ENCODE results near the gene ACOT11.
"Not testable (repeated sequence)": the region's sequence is repeated elsewhere in the genome, so short reads cannot be mapped to it uniquely, and the experiment has no call there.

The ACOT11 gene

DNA sequence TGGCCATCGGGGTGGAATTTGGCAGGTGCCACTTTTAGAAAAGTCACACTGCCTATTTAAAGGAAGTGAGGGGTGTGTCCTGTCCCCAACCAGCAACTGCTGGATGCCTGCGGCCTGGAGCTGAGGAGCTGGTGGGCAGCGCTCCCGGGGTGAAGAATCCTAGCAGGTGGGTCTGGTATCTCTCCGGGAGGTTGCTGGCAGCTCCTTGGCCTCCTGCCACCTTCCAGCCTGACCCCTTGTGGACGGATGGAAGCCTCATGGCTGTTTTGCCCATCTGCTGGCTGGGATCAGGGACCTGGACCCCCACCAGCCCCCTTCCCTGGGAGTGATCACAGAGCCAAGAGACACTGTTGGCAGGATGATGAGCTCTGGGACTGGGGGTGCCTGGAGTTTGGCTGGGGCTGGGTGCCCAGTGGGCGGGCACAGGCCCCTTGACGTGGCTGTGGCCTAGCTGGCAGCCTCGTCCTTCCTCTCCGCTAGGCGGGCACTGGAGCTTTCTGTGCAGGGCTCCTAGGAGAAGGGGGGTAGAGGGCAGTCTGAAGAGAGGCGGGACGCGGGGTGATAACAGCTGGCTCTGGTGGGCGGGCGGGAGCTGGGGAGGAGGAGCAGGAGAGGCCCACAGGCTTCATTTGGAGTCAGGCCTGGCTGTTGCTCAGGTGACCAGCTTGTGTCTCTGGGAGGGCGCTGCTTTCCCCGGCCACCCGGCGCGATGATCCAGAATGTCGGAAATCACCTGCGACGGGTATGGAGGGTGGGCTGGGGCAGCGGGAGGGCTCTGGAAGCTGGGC is at the start of gene ACOT11:
Gene ACOT11, plus strand, starts transcription at position 628 of the 788 bp plus-strand sequence. Its CDS starts 82 bp downstream, at position 710.
- DNase-seq (ENCODE audit: low read depth in 1 of 2, low spot score in 1 of 2): no peak

DNA sequence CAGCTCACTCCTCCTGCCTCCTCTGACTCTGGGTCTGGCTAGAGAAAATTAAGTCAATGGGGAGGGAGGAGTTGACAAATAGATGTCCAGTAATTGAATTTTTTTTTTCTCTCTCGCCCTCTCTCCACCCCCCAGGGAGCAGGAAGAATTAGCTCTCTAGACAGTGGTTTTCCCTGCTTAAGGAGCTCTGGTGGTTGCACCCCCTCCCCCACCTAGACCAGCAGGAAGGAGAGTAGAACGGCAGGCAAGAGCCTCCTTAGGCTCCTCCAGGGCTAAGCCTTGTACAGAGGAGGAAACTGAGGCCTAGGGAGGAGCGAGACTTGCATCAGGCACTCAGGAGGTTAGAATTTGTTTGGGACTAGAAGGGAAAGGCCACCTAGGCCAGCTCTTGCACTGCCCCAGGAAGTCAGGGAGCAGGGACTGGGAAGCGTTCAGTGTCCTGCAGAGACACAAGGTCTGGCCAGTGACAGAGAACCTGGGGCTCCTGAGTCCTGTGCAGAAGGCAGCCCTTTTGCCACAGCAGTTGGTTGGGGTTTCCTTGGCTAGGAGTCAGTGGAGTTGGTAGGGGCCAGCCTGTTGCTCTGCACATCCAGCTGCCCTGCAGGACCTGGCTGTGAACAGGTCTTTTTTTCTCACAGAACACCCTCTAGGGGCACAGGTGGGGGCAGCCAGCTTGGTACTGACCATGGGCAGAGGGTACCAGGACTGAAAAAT is 49.5 kb upstream of the ACOT11 start:
- no peak for DNase-seq (ENCODE audit: low read depth in 1 of 2, low spot score in 1 of 2)

DNA sequence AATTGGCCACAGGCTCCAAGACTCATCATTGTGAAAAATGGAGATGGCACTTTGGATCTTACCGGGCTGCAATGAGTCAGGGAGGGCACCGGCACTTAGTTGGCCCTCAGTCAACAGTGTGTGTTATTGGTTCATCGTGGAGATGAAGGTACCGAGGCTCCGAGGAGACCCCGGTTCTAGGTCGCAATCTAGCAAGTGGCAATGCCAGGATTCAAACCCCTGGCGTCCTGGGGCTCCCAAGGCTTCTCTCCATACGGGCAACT is 49.0 kb upstream of the ACOT11 start:
- no peak for DNase-seq (ENCODE audit: low read depth in 1 of 2, low spot score in 1 of 2)

DNA sequence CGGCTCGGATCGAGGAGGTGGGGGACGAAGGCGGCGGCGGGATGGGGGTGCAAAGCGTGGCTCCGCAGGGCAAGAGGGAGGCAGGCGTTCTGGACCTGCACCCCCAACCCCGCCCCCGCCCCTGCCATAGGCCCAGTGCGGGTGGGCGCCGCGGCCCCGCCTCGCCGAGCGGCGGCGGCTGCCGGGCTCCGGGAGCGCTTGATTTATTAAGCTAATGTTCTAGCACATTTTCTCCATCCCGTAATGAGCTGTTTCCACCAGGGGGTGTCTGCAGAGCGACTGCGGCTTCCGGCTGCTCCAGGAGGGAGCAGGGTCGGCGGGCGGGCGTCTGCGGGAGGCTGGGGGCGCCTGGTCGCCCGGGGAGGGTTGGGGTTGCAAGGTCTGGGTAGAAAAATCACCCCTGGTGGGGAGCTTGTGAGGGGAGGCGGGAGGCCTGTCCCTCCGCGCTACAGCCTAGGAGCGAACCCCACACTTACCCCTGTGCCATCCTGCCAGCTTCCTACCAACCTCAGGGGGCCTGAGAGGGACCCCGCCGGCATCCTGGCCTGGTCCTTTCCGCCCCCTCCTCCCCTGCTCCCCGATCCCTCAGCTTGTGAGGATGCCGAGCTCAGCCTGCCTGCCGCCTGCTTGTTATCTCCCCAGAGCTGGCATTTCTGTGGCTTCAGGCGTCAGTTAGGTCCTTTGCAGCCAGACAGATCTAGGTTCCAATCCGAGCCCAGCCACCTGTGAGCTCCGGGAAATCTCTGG is 48.5 kb upstream of the ACOT11 start:
- DNase-seq (ENCODE audit: low read depth in 1 of 2, low spot score in 1 of 2): no peak

DNA sequence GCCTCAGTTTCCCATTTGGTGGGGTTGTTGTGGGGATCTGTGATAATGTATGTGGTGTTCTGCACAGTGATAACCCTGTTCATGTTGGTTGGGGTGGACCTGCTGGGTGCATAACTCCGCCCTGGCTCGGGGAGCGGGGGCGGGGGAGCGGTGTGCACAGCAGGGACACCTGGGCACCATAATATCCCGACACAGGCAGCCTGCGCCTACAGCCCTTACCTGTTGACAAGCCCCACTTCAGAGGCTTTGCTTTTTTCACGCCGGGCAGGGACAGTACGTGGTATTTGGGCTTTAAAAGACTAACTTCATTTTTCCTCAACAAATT is 48.0 kb upstream of the ACOT11 start:
- DNase-seq (ENCODE audit: low read depth in 1 of 2, low spot score in 1 of 2): no peak

DNA sequence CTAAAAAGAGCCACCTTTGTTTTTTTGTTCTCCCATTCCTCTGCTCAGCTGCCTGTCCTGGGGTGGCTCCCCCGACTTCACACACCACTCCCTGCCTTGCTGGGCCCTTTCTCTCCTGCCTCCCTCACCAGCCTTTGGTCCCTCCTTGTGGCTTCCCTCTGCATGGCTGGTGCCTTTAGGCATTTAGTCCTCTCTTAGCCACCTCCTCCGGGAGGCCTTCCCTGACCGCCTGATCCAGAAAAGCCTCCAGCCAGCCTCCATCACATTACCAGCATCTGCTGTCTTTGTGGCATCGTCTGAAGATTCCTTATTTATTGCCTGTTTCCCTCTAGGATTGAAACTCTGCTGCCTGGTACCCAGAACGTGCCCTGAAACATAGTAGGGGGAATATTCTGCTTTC is 46.2 kb upstream of the ACOT11 start:
- DNase-seq (ENCODE audit: low read depth in 1 of 2, low spot score in 1 of 2): no peak

DNA sequence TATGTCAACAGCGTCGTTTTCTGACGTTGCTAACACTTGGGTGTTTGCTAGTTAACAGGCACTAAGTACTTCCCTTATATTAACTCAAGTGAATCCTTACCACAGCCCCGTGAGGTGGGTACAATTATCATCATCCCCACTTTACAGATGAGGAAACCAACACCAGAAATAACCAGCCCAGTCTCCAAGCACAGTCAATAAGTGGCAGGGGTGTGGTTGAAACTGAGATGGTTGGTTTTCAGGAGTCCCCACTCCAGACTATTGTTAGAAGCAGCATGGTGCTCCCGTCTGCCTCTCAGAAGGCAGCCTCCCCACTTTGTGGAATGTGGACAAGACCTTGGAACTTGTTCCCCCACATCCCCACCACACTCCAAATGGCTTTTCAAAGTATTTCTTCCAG is 45.7 kb upstream of the ACOT11 start:
- DNase-seq (ENCODE audit: low read depth in 1 of 2, low spot score in 1 of 2): no peak

DNA sequence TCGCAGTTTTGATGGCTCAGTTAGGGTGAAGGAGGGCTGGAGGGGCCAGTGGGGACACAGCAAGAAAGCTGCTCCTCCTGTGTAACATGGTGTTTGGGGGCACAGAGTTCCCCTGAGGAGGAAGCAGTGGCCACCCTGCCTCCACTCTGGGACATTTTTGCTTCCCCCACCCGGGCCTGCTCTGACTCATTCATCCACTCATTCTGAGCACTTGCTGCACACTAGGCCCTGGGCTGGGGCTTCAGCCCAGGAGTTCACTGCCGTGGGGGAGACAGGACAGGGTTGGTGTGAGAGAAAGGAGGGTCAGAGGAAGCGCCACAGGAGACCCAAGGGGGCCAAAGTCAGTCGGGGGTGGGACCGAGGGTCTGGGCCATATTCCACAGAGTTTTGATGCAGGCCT is 41.4 kb upstream of the ACOT11 start:
- no peak for DNase-seq (ENCODE audit: low read depth in 1 of 2, low spot score in 1 of 2)

DNA sequence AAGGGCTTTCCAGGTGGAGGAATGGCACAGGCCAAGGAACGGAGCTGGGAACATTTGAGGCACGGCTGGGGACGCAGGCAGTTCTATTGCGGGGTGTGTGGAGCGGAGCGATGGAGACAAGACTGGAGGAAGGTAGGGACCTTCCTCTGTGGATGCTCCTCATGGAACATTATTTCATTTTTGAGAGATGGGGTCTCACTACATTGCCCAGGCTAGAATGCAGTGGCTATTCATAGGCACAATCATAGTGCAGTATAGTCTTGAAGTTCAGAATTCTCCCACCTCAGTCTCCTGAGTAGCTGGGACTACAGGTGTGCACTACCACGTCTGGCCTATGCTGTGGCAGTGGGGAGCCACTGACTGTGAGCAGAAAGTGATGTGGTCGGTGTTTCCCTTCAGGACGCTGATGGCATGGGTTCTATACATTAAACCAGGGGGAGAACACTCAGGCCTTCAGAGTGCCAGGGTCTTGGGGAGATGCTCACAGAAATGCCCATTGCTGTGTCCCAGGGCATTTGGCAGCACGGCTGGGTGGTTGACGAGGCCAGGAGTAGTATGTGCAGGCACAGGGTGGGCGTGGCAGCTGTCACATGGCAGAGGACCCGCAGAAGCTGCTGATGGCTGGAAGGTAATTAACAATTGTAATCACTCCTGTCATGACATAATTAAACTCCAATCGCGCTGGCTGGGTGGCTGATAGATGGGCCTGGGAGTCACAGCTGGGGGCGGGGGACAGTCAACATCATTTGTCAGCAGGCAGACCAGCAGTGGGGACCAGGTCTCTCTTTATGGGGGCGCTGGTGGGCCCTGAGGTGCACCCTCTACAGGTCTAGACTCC is 40.8 kb upstream of the ACOT11 start:
- no peak for DNase-seq (ENCODE audit: low read depth in 1 of 2, low spot score in 1 of 2)

DNA sequence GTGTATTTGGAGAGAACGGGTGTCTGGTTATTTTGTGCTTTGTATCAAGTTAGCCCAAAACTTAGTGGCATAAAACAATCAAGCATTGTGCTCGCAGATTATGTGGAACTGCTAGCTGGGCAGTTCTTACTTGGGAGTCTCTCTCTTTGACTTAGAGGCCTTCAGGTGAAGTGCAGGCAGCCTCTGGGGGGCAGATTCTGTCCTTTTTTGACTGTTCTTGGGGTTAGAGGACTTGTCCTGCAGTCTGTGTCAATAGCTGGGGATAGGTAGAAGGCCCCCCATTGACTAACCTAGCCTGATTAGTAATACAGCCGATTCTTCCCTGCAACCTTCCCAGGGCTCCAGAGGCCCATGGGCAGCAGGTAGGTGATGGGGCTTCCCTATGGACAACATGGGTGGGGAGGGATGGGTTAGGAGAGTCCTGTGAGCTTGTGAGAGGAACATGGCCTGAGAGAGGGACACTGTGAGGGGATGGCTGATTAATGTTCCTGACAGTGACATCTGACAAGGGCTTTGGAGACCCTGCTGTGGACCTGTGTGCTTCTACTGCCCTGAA is 37.2 kb upstream of the ACOT11 start:
- DNase-seq (ENCODE audit: low read depth in 1 of 2, low spot score in 1 of 2): no peak

DNA sequence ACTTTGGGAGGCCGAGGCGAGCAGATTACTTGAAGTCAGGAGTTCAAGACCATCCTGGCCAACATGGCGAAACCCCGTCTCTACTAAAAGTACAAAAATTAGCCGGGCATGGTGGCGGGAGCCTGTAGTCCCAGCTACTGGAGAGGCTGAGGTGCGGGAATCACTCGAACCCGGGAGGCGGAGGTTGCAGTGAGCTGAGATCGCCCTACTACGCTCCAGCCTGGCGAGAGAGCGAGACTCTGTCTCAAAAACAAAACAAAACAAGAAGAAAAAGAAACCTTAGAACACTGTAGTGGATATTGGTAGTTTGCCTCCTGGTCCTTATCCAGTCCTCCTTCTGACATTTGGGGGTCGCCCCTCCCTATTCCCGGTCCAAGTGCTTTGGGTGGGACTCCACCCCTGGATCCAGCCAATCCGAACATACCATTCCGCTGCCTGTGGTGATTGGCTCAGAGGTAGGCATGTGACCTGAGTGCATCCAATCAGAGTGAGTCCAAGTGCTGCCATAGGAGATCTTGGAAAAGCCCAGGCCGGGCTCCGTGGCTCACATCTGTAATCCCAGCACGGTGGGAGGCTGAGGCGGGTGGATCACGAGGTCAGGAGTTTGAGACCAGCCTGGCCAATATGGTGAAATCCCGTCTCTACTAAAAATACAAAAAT is 34.0 kb upstream of the ACOT11 start:
- not testable (repeated sequence) for DNase-seq (ENCODE audit: low read depth in 1 of 2, low spot score in 1 of 2)

DNA sequence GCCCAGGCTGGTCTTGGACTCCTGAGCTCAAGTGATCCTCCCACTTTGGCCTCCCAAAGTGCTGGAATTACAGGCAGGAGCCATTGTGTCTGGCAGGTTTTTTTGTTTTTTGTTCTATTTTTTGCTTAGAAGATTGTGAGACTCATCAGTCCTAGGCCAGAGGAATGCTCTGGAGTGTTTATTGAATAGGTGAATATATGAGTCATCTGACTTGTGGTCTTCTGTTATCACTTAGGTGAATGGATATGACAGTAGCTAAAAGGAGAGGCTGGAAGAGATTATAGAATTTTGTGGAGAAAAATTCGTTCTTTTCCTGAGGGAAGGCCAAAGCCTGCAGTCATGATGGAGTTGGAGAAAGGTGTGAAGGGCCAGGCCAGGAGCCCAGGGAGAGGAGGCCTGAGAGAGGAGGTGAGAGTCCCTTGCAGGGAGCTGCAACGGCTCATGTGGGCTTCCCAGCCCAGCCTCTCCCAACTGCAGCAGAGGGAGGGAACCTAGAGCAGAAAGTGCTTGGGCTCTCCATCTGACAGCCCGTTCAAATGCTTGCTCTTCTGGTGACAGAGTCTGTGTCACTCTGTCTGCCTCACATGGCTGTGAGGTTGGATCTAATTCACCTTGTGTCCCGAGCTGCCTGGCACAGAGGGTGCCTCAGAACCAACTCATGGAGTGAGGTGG is 31.6 kb upstream of the ACOT11 start:
- no peak for DNase-seq (ENCODE audit: low read depth in 1 of 2, low spot score in 1 of 2)

DNA sequence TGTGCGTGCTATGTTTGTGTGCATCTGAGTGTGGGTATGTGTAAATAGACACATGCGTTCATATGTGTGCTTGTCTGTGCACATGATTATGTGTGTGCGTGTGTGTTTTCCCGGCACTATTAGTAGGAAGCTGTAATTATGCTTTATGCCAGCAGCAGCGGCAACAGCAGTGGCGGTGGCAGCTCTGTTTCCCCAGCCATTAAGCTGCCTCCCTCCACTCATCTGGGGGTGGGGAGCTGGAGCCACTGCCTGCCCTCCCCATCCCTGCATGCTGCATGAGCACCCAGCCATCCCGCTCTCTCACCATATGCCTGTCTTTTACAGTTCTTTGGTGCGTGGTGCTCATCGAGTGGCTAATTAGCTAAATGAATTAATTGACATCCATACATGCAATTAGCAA is 30.5 kb upstream of the ACOT11 start:
- DNase-seq (ENCODE audit: low read depth in 1 of 2, low spot score in 1 of 2): no peak

DNA sequence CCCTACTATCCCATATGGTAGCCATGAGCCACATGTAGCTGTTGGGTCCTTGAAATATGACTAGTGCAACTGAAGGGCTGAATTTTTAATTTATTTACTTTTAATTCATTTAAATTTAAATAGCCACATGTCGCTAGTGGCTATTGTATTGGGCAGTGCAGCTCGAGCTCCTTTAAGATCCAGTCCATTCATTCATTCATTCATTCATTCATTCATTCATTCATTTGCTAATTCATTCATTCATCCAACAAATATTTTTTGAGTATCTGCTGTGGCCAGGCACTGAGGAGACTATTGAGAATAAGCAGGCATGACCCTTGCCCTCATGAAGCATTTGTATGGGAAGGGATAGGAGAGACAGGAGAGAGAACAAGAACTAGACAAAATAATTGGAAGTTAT is 29.5 kb upstream of the ACOT11 start:
- no peak for DNase-seq (ENCODE audit: low read depth in 1 of 2, low spot score in 1 of 2)

DNA sequence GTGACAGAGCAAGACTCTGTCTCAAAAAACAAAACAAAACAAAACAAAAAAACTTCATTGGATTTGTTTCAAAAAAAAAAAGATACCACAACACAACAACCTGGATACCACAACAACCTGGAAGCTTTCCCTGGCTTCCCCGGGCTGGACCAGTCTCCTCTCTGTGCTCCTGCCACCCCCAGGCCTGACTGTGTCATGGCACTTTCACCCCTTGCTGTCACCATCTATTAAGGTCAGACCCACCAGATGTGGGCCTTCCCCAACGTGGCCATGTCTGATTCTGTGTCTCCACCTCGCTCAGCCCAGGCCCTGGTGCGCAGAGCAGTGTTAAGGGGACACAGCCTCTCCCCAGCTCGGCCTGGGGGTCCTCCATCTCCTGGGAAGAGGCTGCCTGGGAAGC is 28.3 kb upstream of the ACOT11 start:
- DNase-seq (ENCODE audit: low read depth in 1 of 2, low spot score in 1 of 2): no peak

DNA sequence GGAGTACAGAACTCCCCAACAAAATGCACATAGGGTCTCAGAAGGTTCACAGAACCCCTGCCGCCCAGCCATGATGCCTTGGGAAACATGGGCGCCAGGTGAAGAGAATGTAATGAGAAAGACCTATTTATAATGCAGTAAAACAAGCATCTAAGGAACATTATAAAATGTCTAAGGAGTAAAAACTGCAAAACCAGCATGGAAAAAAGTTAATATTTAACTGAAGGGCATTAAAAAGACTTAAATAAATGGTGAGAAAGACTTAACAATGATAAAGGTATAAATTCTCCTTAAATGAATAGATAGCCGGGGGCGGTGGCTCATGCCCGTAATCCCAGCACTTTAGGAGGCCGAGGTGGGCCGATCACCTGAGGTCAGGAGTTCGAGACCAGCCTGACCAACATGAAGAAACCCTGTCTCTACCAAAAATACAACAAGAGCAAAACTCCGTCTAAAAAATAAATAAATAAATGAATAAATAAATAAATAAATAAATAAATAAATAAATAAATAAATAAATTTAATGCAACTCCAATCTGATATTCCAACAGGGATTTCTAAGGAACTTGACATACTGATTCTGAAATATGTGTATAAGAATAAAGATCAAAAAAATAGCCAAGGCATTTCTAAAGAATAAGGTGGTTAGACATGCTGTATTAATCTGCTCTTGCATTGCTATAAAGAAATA is 27.3 kb upstream of the ACOT11 start:
- no peak for DNase-seq (ENCODE audit: low read depth in 1 of 2, low spot score in 1 of 2)

DNA sequence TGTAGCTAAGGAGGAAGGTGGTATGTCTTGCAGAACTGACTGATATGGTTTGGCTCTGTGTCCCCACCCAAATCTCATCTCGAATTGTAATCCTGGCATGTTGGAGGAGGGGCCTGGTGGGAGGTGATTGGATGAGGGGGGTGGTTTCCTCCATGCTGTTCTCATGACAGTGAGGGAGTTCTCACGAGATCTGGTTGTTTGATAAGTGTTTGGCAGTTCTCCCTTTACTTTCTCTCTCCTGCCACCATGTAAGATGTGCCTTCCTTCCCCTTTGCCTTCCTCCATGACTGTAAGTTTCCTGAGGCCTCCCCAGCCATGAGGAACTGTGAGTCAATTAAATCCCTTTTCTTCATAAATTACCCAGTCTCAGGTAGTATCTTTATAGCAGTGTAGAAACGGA is 21.5 kb upstream of the ACOT11 start:
- not testable (repeated sequence) for DNase-seq (ENCODE audit: low read depth in 1 of 2, low spot score in 1 of 2)

DNA sequence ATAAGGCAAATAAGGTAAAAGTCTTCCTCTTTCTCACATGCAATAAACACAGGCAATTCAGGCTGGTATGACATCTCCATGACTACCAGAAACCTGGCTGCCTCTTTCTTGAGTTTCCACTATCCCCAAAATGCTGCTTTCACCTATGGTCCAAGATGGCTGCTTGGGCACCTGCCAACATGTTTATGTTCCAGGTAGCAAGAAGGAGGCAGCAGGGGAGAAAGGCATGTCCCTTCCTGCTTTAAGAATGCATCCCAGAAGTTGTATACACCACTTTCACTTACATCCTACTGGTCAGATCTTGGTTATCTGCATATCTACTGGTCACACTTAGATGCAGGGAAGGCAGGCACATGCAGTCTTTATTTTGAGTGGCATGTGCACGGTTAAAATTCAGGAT is 19.4 kb upstream of the ACOT11 start:
- DNase-seq (ENCODE audit: low read depth in 1 of 2, low spot score in 1 of 2): no peak

DNA sequence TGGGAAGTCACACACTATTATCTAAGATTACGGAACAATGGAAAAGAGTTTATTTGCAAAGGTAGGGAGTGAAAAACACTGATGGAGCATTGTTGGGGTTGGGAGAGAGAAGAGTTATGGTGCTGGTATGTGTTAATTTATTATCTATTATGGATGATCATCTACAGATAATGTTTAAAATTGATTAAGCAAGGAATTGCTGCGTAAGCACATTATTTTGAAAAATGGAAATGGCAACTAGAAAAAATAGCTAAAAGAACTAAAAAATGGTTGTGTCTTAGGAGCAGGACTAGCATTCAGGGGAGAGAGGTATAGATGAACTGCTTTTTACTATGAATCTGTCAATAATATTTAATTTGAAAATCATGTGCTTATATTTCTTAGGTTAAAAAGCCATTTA is 16.0 kb upstream of the ACOT11 start:
- DNase-seq (ENCODE audit: low read depth in 1 of 2, low spot score in 1 of 2): no peak

DNA sequence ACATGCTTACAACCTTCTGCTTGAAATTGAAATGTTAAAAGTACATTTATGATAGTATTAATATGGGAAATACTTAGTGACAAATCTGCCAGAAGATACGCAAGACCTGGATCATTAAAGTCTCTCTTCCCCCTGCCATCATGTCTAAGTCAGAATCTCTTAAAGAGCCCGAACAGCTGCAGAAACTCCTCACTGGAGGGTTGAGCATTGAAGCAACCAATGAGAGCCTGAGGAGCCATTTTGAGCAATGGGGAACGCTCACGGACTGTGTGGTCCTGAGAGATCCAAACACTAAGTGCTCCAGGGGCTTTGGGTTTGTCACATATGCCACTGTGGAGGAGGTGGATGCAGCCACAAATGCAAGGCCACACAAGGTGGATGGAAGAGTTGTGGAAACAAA is 11.4 kb upstream of the ACOT11 start:
- not testable (repeated sequence) for DNase-seq (ENCODE audit: low read depth in 1 of 2, low spot score in 1 of 2)

All from activated CD4-positive, alpha-beta T cell treated with anti-CD3 and anti-CD28 coated beads, Interleukin-2, amount 50 U/mL, for 24 hours (primary cell).